Retinal pigment epithelial cell (primary cell): Measurements from ENCODE around the gene NEBL.

Experiments used
- DNase-seq: peaks from one replicate; pipeline ENCODE4 v3.0.0-alpha.2; 2010; ENCODE audit warnings: low read depth
- H3K4me3 ChIP-seq: 2 replicates; pipeline ENCODE4 v1.5.1; 2011; ENCODE audit warnings: mild to moderate bottlenecking, low read length, control low read depth, moderate library complexity
- CTCF ChIP-seq: conservative IDR thresholded peaks from 2 replicates; pipeline ENCODE4 v1.5.1; 2011; ENCODE audit warnings: low read depth, low read length, control low read depth, inconsistent platforms

Gene NEBL

GRCh38 chr10:20901110-20901509, 4.0 kb upstream of the NEBL start:
- no peak for DNase-seq
- TF ChIP-seq CTCF, result no peak
- H3K4me3 ChIP-seq, result no peak overlapping the region

- DNase-seq, result peak; percentile 39
- TF ChIP-seq CTCF, result no peak
- no peak overlapping the region for H3K4me3 ChIP-seq
Measured at GRCh38 chr10:20898866-20899535, 1.9 kb upstream of the NEBL start.

GRCh38 chr10:20893297-20893696, 3.8 kb downstream of the NEBL start:
- TF ChIP-seq CTCF, result no peak
- no peak overlapping the region for H3K4me3 ChIP-seq
- DNase-seq, result no peak

- no peak overlapping the region for H3K4me3 ChIP-seq
- no peak for TF ChIP-seq CTCF
- DNase-seq, result no peak
Measured at GRCh38 chr10:20892796-20893195, 4.3 kb downstream of the NEBL start.

- H3K4me3 ChIP-seq, result no peak overlapping the region
- peak; percentile 17 for DNase-seq
Measured at GRCh38 chr10:20892011-20892585, 5.0 kb downstream of the NEBL start.

GRCh38 chr10:20891338-20891714, 5.8 kb downstream of the NEBL start:
- DNase-seq, result peak; percentile 92

More at GRCh38 chr10:20892011-20892585, 5.0 kb downstream of the NEBL start:
- no peak for TF ChIP-seq CTCF

More at GRCh38 chr10:20891338-20891714, 5.8 kb downstream of the NEBL start:
- H3K4me3 ChIP-seq, result no peak overlapping the region
- TF ChIP-seq CTCF, result no peak
